NCI-H526 treated with DMSO at 0.1 percent for 48 hours (cell line): ENCODE results near the gene ARMC9.
"Not testable (repeated sequence)": the region's sequence is repeated elsewhere in the genome, so short reads cannot be mapped to it uniquely, and the experiment has no call there.

Experiments used
- DNase-seq: peaks from one replicate; lab custom pipeline; 2025; lab: John Stamatoyannopoulos, UW

The ARMC9 gene

DNA sequence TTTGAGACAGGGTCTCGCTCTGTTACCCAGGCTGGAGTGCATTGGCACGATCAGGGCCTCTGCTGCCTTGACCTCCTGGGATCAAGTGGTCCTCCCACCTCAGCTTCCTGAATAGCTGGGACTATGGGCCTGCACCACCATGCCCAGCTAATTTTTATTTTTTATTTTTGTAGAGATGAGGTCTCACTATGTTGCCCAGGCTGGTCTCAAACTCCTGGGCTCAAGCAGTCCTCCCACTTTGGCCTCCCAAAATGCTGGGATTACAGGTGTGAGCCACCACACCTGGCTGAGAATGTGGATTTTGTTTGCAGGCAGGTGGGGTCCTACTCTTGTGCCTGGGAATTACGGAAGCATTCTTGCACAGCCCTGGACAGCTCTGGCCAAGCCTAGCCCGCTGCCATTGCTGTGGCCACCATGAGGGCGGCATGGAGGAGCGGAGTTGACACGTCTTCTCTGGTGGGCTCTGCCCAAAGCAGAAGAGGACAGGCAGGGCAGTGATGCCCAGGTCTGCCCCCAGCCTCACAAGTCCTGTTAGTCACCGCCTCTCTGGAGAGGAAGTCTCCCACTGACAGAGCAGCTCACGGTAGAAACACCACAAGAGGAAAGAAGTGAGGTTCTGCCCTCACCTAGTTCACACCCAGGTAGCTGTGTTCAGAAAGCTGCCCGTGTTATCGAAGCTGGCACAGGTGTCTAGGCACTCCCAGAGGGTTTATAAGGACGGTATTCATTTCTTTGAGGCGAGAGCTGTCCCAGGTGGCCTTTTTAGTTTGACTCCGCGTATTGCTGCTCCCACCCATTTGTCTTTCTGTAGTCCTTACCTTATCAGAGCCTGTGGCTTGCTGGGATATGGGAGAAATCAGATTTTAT, 46.2 kb downstream of the ARMC9 start:
- DNase-seq: no peak

GRCh38 chr2:231245249-231246094, 47.0 kb downstream of the ARMC9 start:
- no peak for DNase-seq

- no peak for DNase-seq
Observed at GRCh38 chr2:231246171-231246842, 47.9 kb downstream of the ARMC9 start.

DNA sequence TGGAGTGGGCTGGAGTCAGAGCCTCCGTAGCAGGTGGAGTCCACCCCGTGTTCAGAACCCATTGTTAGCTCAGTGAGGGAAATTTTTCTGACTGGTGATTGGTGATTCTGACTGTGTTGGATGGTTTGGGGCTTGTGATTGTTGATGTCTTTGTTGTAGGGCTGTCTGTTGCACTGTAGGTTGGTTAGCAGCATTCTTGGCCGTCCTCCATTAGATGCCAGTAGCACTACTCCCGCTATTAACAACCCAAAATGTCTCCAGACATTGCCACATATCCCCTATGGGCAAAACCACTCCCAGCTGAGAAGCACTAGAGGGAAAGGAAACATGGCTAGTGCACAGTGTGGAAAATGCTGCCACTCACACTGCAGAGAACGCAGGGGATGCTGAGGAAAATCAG, 51.7 kb downstream of the ARMC9 start:
- no peak for DNase-seq

DNA sequence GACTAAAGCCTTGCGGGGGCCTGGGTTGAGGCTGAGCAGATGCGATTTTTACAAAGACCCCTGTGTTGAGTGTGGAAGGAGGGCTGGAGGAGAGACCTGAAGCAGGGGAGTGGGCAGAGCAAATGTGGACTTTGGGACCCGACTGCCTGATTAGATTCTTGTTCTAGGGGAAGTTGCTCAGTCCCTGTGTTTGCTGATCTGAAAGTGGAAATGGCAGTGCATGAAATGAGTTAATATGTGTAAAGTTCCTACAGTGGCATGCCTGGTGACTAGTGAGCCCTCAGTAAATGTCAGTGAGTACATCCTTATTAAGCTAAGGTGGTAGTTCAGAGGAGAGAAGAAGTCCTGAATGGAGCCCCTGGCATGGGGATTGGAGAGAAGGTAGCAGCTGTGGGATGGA, 52.3 kb downstream of the ARMC9 start:
- no peak for DNase-seq

- DNase-seq: not testable (repeated sequence)
Observed at GRCh38 chr2:231253292-231253691, 54.9 kb downstream of the ARMC9 start.

DNA sequence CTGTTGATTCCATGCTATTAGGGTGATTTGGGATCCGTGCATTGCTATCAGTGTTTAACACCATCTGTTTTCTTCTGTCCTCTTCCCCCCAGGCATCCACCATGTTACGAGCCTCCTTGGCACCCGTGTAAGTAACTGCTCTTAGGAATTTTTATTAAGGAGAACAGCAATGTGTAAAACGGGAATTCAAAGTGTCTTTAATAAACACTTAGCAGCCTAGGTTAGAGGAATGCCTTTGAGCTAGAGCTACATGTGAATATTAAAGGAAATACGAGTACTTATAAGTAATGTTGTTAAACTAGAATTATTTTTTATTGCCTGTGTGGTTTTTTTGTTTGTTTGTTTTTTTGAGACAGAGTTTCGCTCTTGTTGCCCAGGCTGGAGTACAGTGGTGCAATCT, 58.1 kb downstream of the ARMC9 start:
- DNase-seq: no peak

DNA sequence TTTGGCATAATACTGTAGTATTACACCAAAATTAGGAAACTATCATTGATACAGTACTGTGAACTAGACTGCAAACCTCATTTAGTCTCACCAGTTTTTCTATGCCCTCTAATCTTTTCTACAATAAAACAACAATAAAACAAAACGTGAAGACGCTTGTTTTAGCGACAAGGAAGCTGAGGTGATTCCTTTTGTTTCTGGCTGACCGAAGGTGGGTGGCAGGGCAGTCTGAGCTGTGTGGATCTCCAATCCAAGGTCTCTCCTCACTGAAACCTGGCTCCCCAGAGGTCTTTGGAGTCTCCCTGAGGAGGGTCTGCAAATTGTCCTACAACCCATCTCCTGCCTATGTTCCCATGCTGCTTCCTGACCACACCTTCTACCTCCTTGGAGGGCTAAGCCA, 59.3 kb downstream of the ARMC9 start:
- DNase-seq: no peak

- no peak for DNase-seq
Observed at GRCh38 chr2:231258701-231259100, 60.3 kb downstream of the ARMC9 start.

GRCh38 chr2:231259104-231259503, 60.7 kb downstream of the ARMC9 start:
- no peak for DNase-seq

GRCh38 chr2:231260442-231261208, 62.2 kb downstream of the ARMC9 start:
- DNase-seq: no peak

DNA sequence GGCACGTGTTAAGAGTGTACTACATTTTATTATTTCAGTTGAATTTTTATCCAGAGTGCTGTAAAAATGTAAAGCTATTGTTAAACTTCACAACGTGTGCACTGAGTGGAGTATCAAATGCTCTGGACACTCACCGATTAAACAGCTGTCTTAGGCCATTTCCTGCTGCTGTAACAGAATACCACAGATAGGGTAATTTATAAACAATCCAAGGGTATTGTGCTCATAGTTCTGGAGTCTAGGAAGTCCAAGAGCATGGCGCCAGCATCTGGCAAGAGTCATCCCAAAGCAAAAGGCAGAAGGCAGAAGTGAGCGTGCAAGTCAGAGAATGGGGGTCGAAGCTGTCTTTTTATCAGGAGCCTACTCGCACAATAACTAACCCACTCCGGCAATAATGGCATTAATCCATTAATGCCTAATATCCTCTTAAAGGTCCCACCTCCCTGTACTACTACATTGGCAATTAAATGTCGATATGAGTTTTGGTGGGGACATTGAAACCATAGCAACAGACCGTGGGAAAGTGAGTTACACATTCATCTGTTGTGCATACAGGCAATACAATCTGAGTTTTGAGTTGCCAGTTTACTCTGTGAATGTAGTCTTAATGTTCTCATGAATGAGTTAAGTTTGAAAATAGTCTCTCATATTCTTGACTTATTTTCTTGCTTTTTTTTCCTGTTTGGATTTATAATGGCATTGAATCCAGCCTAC, 64.8 kb downstream of the ARMC9 start:
- no peak for DNase-seq

DNA sequence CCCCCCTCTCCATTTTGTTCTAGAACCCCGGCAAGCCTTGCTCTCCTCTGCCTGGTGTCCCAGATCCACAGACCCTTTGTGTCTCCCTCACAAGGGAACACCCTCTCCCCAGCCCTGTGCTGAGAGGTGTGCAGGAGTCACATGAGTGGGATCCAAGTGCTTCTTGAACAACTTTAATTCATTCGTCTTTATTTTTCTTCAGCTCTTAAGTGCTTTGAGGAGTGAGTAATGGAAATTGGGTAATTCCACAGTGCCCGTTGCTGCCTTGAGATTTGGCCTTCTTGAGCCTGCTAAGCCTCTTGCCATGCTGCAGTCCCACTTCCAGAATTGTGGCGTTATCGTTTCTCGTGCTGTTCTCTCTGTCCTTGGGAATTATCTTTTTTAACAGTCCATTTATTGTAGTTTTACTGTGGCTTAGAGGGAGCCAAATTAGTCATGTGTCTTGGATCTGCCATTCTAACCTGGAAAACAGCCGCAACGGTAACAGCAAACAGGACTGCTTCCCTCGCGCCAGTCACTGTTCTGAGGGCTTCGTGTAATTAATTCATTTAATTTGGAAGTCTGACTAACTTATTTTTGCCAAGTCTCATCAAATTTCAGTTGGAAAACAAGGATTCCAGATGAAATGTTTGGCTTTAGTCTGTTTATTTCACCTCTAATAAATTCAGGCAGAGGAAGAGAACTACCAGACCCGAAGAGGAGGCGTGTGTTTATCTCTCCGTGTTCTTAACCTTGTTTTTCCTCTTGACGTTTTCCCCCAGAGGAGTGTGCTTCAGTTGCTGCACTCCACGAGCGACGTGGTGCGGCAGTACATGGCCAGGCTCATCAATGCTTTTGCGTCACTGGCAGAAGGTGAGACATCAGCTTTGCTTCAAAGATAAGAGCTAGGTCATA, 72.0 kb downstream of the ARMC9 start:
- no peak for DNase-seq

- no peak for DNase-seq
Observed at GRCh38 chr2:231272991-231273390, 74.6 kb downstream of the ARMC9 start.

- no peak for DNase-seq
Observed at GRCh38 chr2:231276987-231277386, 78.6 kb downstream of the ARMC9 start.

DNA sequence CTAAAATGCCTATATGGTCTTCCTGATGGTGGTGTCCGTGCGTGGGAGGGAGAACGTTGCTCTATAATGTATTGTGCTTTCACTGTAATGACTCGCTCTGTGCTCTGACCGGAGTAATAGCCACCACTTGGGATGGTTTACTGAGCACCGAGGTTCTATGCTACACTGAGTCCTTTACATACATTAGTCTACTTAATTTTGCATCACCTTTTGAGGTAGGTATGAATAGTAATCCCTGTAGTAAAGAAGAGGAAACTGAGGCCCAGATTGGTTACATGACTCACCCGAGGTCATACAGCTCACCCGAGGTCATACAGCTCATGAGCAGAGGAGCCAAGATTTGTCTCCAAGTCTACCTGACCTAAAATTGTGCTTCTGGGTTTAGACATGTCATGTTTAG, 79.5 kb downstream of the ARMC9 start:
- no peak for DNase-seq

DNA sequence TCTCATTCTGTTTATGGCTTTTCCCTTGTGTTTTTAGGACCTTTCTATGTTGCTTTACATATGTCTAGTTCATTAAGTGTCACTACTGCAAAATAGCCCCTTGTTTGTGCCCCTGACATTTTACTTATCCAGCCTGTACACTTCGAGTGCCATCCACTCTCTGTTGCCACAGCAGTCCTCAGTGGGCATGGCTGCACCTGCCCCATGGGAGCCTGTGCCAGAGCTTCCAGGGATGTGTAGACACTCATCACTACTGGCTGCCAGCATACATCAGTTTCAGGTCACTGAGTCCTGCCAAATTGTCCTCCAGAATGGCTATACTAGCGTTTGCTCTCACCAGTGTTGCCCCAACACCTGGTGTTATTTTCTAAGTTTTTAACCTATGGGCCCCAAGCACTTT, 80.4 kb downstream of the ARMC9 start:
- no peak for DNase-seq

DNA sequence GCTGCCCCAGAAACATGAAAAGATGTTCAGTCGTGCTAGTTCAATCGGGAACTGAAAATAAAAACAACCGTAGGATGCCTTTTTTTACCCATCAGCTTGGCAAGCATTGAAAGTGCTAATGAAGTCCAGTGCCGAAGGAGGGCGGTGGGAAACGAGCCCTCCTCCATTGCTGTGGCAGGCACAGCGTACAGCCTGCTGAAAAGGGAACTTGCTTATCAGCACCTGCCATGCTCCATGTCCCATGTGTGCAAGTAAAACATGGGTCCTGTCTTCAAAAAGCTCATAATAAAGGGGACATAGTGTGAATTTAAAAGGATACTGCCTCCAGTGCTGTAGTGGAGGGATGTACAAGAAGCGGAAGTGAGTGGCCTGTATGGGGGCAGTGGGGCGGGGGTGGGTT, 82.4 kb downstream of the ARMC9 start:
- no peak for DNase-seq

- no peak for DNase-seq
Observed at GRCh38 chr2:231284296-231284695, 85.9 kb downstream of the ARMC9 start.

DNA sequence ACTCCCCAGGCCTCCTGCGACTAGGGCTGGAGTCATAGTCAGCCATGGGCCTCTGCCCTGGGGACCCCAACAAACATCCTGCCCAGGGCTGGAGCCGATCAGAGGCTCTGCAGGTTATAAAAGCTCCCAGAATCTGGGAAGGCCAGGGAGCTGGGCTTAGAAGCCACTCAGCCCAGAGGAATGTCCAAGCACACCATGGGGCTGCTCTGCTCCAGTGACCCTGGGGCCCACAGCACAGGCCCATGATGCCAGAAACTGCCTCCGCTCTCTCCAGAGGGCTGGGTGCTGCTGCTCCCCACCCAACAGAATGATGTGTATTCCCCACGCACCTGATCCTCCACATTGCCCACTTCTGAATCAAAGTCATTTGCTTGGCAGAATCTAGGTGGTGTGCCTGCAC, 88.5 kb downstream of the ARMC9 start:
- DNase-seq: no peak
